Activated effector memory CD4-positive, alpha-beta T cell treated with Interleukin-2 at 50 U/mL for 16 hours (primary cell): Measurements from ENCODE around the gene SLC66A1.
"Not testable (repeated sequence)": the region's sequence is repeated elsewhere in the genome, so short reads cannot be mapped to it uniquely, and the experiment has no call there.

Experiments
- DNase-seq: peaks from one replicate; pipeline ENCODE4 v3.0.0-alpha.2; 2020

Gene SLC66A1

GRCh38 chr1:19311931-19312781, at the start of gene SLC66A1, which contains the start of gene AKR7A2:
Gene SLC66A1, plus strand, starts transcription at chr1:19312326. Its CDS starts 5,352 bp downstream, at chr1:19317678.
Gene AKR7A2, minus strand, starts transcription at chr1:19312144. Its CDS starts 20 bp downstream, at chr1:19312124.
- peak; percentile 88 for DNase-seq

DNA sequence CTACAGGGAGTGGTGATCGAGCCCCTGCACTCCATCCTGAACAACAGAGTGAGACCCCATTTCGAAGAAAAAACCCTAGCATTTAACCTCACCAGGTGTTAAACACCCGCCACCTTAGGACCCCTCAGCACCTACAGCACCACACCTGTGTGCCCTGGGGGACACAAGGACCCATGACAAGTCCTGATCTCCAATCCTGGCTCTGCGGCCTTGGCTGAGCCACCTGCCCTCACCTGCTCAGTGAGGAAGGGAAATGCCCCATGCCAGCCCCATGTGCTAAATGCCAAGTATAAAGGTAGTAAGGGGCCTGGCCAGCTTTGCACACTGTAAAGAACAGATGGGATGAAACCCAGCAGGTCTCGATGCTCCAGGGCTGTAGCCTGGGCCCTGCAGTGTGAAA, 49.4 kb upstream of the SLC66A1 start:
- DNase-seq = no peak

- DNase-seq = no peak
These were observed 43.7 kb upstream of the SLC66A1 start for GRCh38 chr1:19268445-19268844.

DNA sequence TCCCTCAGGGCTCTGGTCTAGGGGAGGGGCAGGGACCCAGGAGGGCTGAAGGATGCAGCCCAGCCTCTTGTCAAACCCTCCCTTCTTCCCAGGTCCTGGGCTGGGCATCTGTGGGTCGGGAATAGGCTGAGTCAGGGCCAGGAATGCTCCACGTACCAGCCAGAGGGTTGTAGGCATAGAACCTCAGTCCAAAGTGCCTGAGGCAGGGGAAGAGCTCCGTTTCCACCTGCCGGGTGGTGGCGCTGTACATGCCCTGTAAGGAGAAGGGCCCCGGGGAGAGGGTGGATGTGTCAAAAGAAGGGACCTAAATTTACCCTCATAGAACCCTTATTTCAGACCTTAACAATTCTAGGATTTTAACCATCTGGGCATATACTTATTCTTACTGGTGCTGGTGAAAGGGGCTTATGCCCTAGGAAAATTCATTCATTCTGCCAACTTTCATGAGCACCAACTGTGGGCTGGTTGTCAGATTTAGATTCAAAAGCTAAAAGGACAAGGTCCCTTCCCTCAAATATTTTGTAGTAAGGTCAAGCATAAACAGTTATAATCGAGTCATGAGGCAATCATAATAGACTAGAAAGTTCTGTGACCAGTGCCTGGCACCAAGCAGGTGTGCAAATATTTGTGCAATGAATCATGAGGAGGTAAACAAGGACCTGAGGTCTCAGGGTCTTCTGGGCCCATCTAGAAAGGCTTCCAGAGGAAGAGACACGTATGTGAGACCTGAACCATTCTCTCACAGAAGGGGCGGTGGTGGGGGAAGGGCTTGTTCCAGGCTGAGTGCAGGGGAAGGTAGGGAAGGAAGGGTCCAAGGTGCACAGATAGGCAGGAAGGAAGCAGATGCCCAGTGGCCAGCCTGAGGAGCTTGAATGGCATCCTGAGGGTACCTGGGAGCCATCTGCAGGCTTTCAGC, 42.4 kb upstream of the SLC66A1 start:
- DNase-seq = not testable (repeated sequence)

GRCh38 chr1:19270343-19270730, 41.8 kb upstream of the SLC66A1 start:
- not testable (repeated sequence) for DNase-seq

DNA sequence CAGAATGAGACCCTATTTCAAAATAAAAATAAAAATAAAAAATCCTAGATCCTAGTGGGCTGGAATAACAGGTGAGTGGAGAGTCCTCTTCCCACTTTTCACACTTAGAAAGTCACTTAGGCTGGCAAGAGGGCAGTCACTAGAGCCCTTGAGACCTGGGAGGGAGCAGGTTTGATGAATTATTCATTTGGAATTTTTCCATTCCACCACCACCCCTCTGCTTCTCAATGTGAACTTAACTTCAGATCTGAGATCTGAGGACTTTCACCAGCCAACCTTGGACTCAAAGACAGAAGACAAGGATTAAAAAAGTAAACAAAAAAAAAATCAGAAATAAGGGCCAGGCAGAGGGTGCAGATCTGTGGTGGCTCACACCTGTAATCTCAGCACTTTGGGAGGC, 40.1 kb upstream of the SLC66A1 start:
- no peak for DNase-seq

- no peak for DNase-seq
These were observed 38.9 kb upstream of the SLC66A1 start for GRCh38 chr1:19273106-19273843.

- not testable (repeated sequence) for DNase-seq
These were observed 38.1 kb upstream of the SLC66A1 start for GRCh38 chr1:19273844-19274531.

DNA sequence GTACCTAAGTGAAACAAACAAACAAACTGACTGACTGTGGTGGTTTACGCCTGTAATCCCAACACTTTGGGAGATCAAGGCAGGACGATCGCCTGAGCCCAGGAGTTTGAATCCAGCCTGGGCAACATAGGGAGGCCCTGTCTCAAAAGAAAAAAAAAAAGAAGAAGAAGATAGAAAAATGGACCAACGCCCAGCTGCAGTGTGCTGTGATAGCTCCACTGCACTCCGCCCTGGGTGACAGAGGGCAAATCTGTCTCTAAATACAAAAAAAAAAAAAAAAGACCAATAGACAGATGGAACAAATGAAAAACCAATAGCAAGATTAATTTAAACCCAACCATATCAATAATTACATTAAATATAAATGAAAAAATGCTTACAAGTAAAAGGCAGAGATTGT, 37.5 kb upstream of the SLC66A1 start:
- no peak for DNase-seq

GRCh38 chr1:19283891-19284290, 28.2 kb upstream of the SLC66A1 start:
- DNase-seq = no peak

DNA sequence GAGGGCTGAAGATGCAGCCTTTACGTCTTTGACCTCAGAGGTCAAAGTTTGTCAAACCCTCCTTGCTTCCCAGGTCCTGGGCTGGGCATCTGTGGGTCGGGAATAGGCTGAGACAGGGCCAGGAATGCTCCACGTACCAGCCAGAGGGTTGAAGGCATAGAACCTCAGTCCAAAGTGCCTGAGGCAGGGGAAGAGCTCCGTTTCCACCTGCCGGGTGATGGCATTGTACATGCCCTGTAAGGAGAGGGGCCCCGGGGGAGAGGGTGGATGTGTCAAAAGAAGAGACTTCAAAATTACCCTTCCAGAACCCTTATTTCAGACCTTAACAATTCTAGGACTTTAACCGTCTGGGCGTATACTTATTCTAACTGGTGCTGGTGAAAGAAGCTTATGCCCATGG, 27.2 kb upstream of the SLC66A1 start:
- DNase-seq = no peak

DNA sequence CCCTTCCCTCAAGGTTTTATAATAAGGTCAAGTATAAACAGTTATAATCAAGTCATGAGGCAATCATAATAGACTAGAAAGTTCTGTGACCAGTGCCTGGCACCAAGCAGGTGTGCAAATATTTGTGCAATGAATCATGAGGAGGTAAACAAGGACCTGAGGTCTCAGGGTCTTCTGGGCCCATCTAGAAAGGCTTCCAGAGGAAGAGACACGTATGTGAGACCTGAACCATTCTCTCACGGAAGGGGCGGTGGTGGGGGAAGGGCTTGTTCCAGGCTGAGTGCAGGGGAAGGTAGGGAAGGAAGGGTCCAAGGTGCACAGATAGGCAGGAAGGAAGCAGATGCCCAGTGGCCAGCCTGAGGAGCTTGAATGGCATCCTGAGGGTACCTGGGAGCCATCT, 26.8 kb upstream of the SLC66A1 start:
- DNase-seq = not testable (repeated sequence)

GRCh38 chr1:19285807-19286206, 26.3 kb upstream of the SLC66A1 start:
- not testable (repeated sequence) for DNase-seq

GRCh38 chr1:19287436-19288185, 24.5 kb upstream of the SLC66A1 start:
- no peak for DNase-seq

DNA sequence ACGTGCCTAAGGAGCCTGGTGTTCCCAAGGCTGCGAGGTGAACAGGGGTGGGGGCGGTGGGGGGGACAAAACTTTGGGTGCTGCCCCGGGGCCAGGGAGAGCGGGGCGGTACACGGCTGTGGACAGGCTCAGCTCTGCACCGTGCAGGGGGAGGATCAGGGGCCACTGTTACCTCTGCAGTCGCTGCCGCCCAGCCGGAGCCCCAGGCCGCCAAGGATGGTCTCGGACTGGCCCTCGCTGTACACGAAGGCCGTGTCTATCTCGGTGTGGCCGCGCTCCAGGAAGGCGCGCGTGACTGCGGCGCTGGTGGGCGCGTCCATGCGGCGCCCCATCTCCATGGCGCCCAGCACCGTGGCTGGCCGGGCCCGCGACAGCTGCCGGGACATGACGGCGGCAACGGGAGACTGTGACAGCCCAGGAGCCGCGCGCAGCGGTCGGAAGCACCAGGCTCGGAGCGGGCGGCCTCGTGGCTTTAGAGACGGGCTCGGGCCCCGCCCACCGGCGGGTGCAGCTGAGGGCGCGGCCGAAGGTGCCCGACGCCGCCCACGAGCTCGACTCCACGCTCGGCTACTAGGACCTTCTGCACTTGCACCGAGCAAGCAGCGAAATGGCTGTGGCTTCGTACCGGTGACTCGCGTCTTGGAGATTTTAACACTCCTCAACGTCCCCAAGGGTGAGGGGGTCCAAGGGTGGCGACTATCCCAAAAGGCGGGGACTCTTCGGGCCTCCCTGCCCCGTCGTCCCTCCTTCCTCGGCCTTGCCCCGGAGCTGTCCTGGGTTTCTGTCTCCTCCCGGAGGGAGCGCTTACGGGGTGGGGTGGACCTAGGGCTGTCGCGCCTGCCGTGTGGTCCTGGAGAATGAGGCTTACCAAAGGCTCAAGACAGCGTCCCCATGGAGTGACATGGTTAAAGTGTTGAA, 23.5 kb upstream of the SLC66A1 start, which contains the start of gene AKR7A3:
TSS of gene AKR7A3 (minus strand) at position 447 of the 918 bp plus-strand sequence. CDS start at position 386, 61 bp downstream.
- peak; percentile 51 for DNase-seq

GRCh38 chr1:19289244-19289643, 22.9 kb upstream of the SLC66A1 start:
- no peak for DNase-seq

- no peak for DNase-seq
These were observed 17.5 kb upstream of the SLC66A1 start for GRCh38 chr1:19294638-19295037.

GRCh38 chr1:19300211-19300610, 11.9 kb upstream of the SLC66A1 start:
- no peak for DNase-seq

GRCh38 chr1:19304081-19304480, 8.0 kb upstream of the SLC66A1 start:
- not testable (repeated sequence) for DNase-seq

DNA sequence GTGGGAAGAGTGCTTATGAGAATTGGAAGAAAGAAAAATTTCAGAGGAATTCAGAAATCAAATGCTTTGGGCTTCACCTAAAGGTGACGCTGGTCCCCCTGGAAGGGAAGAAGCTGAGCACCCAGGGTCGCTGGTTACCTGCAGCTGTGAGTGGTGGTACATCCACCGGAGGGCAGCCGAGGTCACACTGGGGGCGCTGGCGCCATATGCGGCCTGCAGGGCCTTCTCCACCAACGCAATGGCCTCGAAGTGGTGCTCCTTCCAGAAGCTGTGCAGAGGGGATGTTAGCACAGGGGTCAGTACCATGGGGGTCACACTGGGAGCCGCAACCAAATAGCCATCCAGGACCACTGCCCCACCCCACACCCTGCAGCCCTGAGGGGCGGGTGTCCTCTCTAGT, 6.2 kb upstream of the SLC66A1 start:
- DNase-seq = no peak
